K562 (cell line): Measurements from ENCODE around the gene GP1BA. TPM values are rescaled to one million over a fixed set of nuclear protein-coding genes. Genes with fewer than 3 reads are reported as not detected.

Experiments used
- ATAC-seq: fragments of 200-7000 bp; cut with Tn5 transposase; 3 replicates; pipeline ENCODE4 v1.9.1; 2020; ENCODE audit warnings: moderate library complexity
- BruUV-seq: library from RNA; stranded (reverse); fragments of 400-500 nt; replicated peaks from 2 replicates; lab custom pipeline; 2021; lab: Mats Ljungman, UMichigan
- CTCF ChIA-PET: fragments of 300-600 bp; formaldehyde crosslinking; extraction: SDS; loops from one replicate; lab custom pipeline; 2021; ENCODE audit warnings: low intra/inter-chr PET ratio; lab: Yijun Ruan, JAX
- POLR2A ChIA-PET: fragments of 300-600, 350-650 bp; sonication (Branson Sonifier 250); formaldehyde crosslinking; extraction: SDS; loops from one replicate; lab custom pipeline; 2021; ENCODE audit warnings: antibody characterized with exemption, inconsistent platforms; lab: Yijun Ruan, JAX
- DNase-seq, 4 experiments: peaks; one replicate each; pipeline versions ENCODE4 v3.0.0 to v3.0.0-alpha.2; 2011 to 2018; ENCODE audit warnings: low spot score in 3 of 4, mixed read lengths in 3 of 4; ENCODE audit errors: extremely low read depth in 1 of 4
- FAIRE-seq: peaks from 2 replicates; lab custom pipeline; 2011; peaks lifted over from hg19 to GRCh38; lab: Jason Lieb, UNC
- H2AFZ ChIP-seq: 2 replicates; pipeline ENCODE4 v1.6.0; 2011; ENCODE audit warnings: low read depth, low read length, control low read depth, inconsistent platforms
- H3K27ac ChIP-seq: fragments of 200-600 bp; 3 replicates; pipeline ENCODE4 v1.8.0; 2011; ENCODE audit warnings: low read depth, mild to moderate bottlenecking, control low read depth, inconsistent platforms, low read length, moderate library complexity, mixed read lengths; ENCODE audit errors: extremely low read depth
- H3K27me3 ChIP-seq, 2 experiments: fragments of 300-600 bp in 1 of 2; 2 replicates in 1 of 2; 3 replicates in 1 of 2; pipeline versions ENCODE4 v1.6.0 to v1.8.0; 2011; ENCODE audit warnings: inconsistent platforms in 2 of 2, low read length in 2 of 2, mild to moderate bottlenecking in 1 of 2, mixed read lengths in 1 of 2, moderate library complexity in 1 of 2; ENCODE audit not compliant: control insufficient read depth in 2 of 2, insufficient read depth in 2 of 2
- H3K36me3 ChIP-seq: fragments of 300-600 bp; 3 replicates; pipeline ENCODE4 v1.8.0; 2011; ENCODE audit warnings: mild to moderate bottlenecking, low read length, inconsistent platforms; ENCODE audit not compliant: control insufficient read depth, insufficient read depth
- H3K4me1 ChIP-seq, 2 experiments: fragments of 200-600 bp in 1 of 2; replicated peaks in 1 of 2; 2 replicates in 1 of 2; 3 replicates in 1 of 2; pipeline versions ENCODE4 v1.5.1 to v1.8.0; 2011; ENCODE audit warnings: inconsistent platforms in 2 of 2, low read length in 2 of 2, mild to moderate bottlenecking in 1 of 2, mixed read lengths in 1 of 2, moderate library complexity in 1 of 2; ENCODE audit not compliant: control insufficient read depth in 2 of 2, insufficient read depth in 2 of 2
- H3K4me2 ChIP-seq: 2 replicates; pipeline ENCODE4 v1.6.1; 2011; ENCODE audit warnings: low read length, control low read depth, inconsistent platforms, mixed read lengths; ENCODE audit not compliant: insufficient read depth
- H3K4me3 ChIP-seq: fragments of 200-600 bp; sonication (generic), shearing (Covaris generic); 2 replicates; pipeline ENCODE4 v1.5.1; 2016; ENCODE audit warnings: control low read depth, inconsistent platforms
- H3K79me2 ChIP-seq: fragments of 200-600 bp; 3 replicates; pipeline ENCODE4 v1.8.0; 2011; ENCODE audit warnings: low read length, inconsistent platforms; ENCODE audit not compliant: control insufficient read depth, insufficient read depth
- H3K9ac ChIP-seq, 2 experiments: 2 replicates each; pipeline versions ENCODE4 v1.6.0 to v1.6.1; 2011; ENCODE audit warnings: low read depth in 2 of 2, low read length in 2 of 2, control low read depth in 1 of 2, inconsistent platforms in 1 of 2, mild to moderate bottlenecking in 1 of 2, mixed read lengths in 1 of 2; ENCODE audit not compliant: insufficient read depth in 1 of 2
- H3K9me1 ChIP-seq: one replicate; pipeline ENCODE4 v1.6.0; 2011; ENCODE audit warnings: inconsistent platforms, mild to moderate bottlenecking, low read length, moderate library complexity; ENCODE audit not compliant: control insufficient read depth, insufficient read depth
- H3K9me3 ChIP-seq: replicated peaks from 2 replicates; pipeline ENCODE4 v1.5.1; 2011; ENCODE audit warnings: low read depth, low read length, inconsistent platforms; ENCODE audit not compliant: control insufficient read depth, insufficient read depth
- H4K20me1 ChIP-seq: replicated peaks from 2 replicates; pipeline ENCODE4 v1.6.1; 2011; ENCODE audit warnings: low read length, inconsistent platforms, mixed read lengths; ENCODE audit not compliant: control insufficient read depth, insufficient read depth
- SAP30 ChIP-seq: fragments of 200-600 bp; sonication (generic); IDR thresholded peaks from 2 replicates; pipeline ENCODE4 v1.6.1; 2012; ENCODE audit warnings: borderline replicate concordance, low read depth, mild to moderate bottlenecking, moderate library complexity, low read length, control low read depth, inconsistent platforms; ENCODE audit not compliant: insufficient read depth, poor library complexity, severe bottlenecking
- WGBS: fragments of 100-300 bp; shearing (Covaris generic); methylation state at CpG from one replicate; pipeline ENCODE4 v1.1.6; 2016; ENCODE audit warnings: low coverage, mixed read lengths; ENCODE audit not compliant: insufficient coverage; ENCODE audit errors: missing lambda C conversion rate; 5-methylcytosine and 5-hydroxymethylcytosine counted together
- in situ Hi-C: fragments of 300-500 bp; cut with MboI; formaldehyde crosslinking; loops from 4 replicates; pipeline ENCODE4 v1.15.0; 2018; ENCODE audit warnings: inconsistent platforms, mixed read lengths
- intact Hi-C: fragments of 100-400 bp; cut with micrococcal nuclease; formaldehyde crosslinking; loops from 2 replicates; pipeline ENCODE4 v1.14.2; 2022
- polyA plus RNA-seq, 8 experiments: library from polyadenylated mRNA; depleted of rRNA in 4 of 8; stranded (reverse) in 5 of 8; unstranded in 3 of 8; fragments of >200 nt; fragmentation: Nextera tagmentation in 2 of 8; fragmentation: Illumina TruSeq in 1 of 8; extraction: Ambion mirVana in 2 of 8; extraction: Trizol in 1 of 8; gene quantifications; 2 replicates each; pipeline versions ENCODE4 v1.2.1 to v1.2.3, GENCODE V29; 2011 to 2014; ENCODE audit warnings: inconsistent platforms in 1 of 8, missing spikeins in 1 of 8
- total RNA-seq, 7 experiments: library from RNA; depleted of rRNA in 6 of 7; stranded (reverse); fragments of >200 nt in 6 of 7; fragmentation: Illumina TruSeq in 2 of 7; extraction: Trizol in 2 of 7; gene quantifications; 2 replicates each; pipeline versions ENCODE4 v1.2.1 to v1.2.3, GENCODE V29; 2011 to 2021; ENCODE audit warnings: low replicate concordance in 1 of 7
- TF ChIP-seq, protein P1 (sequence below), 3 experiments: fragments of 200-800 bp in 1 of 3; sonication (Bioruptor generic) in 1 of 3; sonication (generic) in 1 of 3; formaldehyde crosslinking in 1 of 3; IDR thresholded peaks; 2 replicates each; pipeline versions ENCODE4 v1.6.1 to v1.8.0; 2016 to 2022; ENCODE audit warnings: mild to moderate bottlenecking in 2 of 3, missing compliant biosample characterization in 2 of 3, missing genetic modification characterization in 2 of 3, missing genetic modification reagents in 1 of 3

The GP1BA gene
- total and polyA plus RNA-seq, 9 of the 15 experiments (the other 6 are each of a cell fraction or from before 2014, with no cell fraction given): 0.01 TPM; not detected in 8

DNA sequence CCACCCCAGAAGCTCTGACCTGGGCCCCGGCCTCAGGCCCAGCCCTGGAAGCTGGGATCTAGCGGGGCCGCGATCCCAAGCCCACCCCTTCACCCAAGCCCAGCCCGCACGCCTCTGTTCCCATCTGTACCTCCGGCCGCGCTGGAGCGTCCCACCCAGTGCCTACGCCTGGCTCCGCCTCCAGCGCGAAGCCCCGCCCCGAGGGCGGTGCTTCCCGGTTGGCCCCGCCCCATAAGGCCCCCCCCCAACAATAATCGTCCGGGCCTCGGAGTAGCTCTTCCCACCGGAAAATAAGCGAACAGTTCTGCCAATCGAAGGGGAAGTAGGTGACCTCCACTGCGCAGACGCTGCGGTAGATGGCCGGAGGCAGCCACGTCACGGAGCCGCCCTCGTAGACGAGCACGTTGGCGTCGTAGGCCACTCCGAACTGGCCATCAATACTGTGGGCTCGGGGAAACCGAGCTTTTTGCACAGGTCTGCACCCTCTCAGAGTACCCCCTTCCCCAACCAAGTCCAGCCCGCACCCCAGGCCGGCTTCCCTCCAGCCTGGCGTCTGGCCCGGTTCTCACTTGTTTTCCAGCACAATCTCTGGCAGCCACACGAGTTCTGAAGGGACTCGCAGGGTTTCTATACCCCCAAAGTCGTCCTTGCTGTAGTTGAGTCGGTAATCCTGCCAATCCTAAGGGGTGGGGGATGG is 30.3 kb upstream of the GP1BA start:
- in situ Hi-C loops: no loop called here
- Histone ChIP-seq H3K4me2 (no peak overlapping the region), H3K9ac (no peak overlapping the region), H3K27ac (no peak overlapping the region), H4K20me1 (no peaks in the 10 kb centered on the region), H3K27me3 (no peaks in the 10 kb centered on the region; a peak in 1 of 5 replicates), H3K4me3 (no peak overlapping the region), H3K79me2 (no peaks in the 10 kb centered on the region), H3K9me1 (peaks cover 2% of the 10 kb centered on the region), H3K36me3 (no peaks in the 10 kb centered on the region; the same call in 2 of the 3 replicates), H3K9me3 (no peaks in the 10 kb centered on the region), H2AFZ (no peak overlapping the region), H3K4me1 (peaks cover 14 to 28% of the 10 kb centered on the region in 2 experiments)
- intact Hi-C loops: loop anchor here (10.0 kb wide), 1 partner anchor 63 kb away; the partner anchor contains the start of gene SPAG7
- ATAC-seq (peak; percentile 69), FAIRE-seq (no peak), DNase-seq (peak in 3 of 4 experiments; percentile 34 to 64 (median 50))
- no TSS peak for BruUV-seq
- ChIA-PET CTCF (interaction anchor here (0.5 to 0.7 kb wide), 2 partner anchors 117 to 192 kb away, joined by 4 read pairs; no protein-coding TSS in a partner anchor), POLR2A (interaction anchor here (0.6 to 0.9 kb wide), 4 partner anchors 37 to 130 kb away, joined by 3 read pairs; partner anchors contain the start of gene PLD2)
- WGBS: 62% methylated on average over 6 of the region's 48 CpGs
- TF ChIP-seq, protein P1, sequence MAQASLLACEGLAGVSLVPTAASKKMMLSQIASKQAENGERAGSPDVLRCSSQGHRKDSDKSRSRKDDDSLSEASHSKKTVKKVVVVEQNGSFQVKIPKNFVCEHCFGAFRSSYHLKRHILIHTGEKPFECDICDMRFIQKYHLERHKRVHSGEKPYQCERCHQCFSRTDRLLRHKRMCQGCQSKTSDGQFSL (CRISPR knock-in tag; IDR thresholded peaks at IDR 0.05): peak; percentile 96
- TF ChIP-seq, protein P1 (tag; IDR thresholded peaks at IDR 0.05): 0 out of 4 replicates have a peak, but pooled peaks of 1 of the 2 experiments have one; percentile 34
- no peak for TF ChIP-seq SAP30
